Epithelial cell of prostate (primary cell): ENCODE data around the gene SPRR4.
"Not testable (repeated sequence)": the region's sequence is repeated elsewhere in the genome, so short reads cannot be mapped to it uniquely, and the experiment has no call there.

Source experiments
- DNase-seq: peaks from one replicate; pipeline ENCODE4 v3.0.0-alpha.2; 2011; ENCODE audit warnings: low read depth, low spot score
- H3K27ac ChIP-seq: fragments of 450-650 bp; 2 replicates; pipeline ENCODE4 v1.5.1; 2017; ENCODE audit warnings: mild to moderate bottlenecking

The SPRR4 gene

DNA sequence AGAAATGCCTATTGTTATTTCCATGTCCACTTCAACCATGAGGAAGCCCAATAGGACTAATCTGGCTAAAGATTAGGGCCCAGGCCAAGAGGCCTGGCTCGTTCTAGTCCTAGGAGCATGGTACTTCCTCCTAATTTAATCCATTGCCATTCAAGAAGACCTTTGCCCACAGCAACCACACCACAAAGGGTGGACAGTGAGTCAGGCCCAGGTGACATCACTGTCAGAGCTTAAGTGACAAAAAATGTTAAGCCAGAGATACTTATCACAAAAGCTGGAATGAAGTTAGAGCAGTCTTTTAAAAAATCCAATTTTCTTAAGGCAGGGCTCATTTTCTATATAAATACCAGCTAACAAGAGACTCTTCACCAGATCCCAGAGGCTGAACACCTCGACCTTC, 30.9 kb downstream of the SPRR4 start, which contains the start of gene SPRR3:
Gene SPRR3 (plus strand): TSS at position 368 of the 400 bp plus-strand sequence. CDS start 1,272 bp downstream, outside the sequence.
- H3K27ac ChIP-seq = peak within 1 kb of the TSS; percentile 77
- DNase-seq = no peak

- not testable (repeated sequence) for DNase-seq, H3K27ac ChIP-seq
These were observed 40.8 kb downstream of the SPRR4 start for GRCh38 chr1:153011235-153011758.

GRCh38 chr1:153021829-153022228, 51.4 kb downstream of the SPRR4 start:
- DNase-seq, H3K27ac ChIP-seq: not testable (repeated sequence)
